CD14-positive monocyte (primary cell): ENCODE results near the gene GRM8. TPM values are rescaled to one million over a fixed set of nuclear protein-coding genes. Genes with fewer than 3 reads are reported as not detected.

ENCODE experiments used
- DNase-seq, 3 donors: peaks; one replicate each; pipeline ENCODE4 v3.0.0-alpha.2; 2011 to 2022
- H2AFZ ChIP-seq: 2 replicates; pipeline ENCODE4 v1.6.0; 2012; ENCODE audit warnings: mild to moderate bottlenecking, low read depth, low read length, inconsistent platforms; ENCODE audit not compliant: insufficient read depth, poor library complexity, severe bottlenecking
- H3K27ac ChIP-seq, 2 donors: 1 replicate in 1 of 2; 2 replicates in 1 of 2; pipeline ENCODE4 v1.5.1; 2012 to 2013; ENCODE audit warnings: low read length in 2 of 2, control low read depth in 1 of 2, inconsistent platforms in 1 of 2, low read depth in 1 of 2, mild to moderate bottlenecking in 1 of 2
- H3K27me3 ChIP-seq, 2 donors: one replicate each; pipeline versions ENCODE4 v1.6.0 to v1.6.1; 2011 to 2013; ENCODE audit warnings: low read length in 2 of 2; ENCODE audit not compliant: control insufficient read depth in 2 of 2, insufficient read depth in 2 of 2
- H3K36me3 ChIP-seq, 2 donors: replicated peaks in 1 of 2; 1 replicate in 1 of 2; 2 replicates in 1 of 2; pipeline versions ENCODE4 v1.5.1 to v1.6.1; 2012 to 2013; ENCODE audit warnings: low read length in 2 of 2, control low read depth in 1 of 2, inconsistent platforms in 1 of 2, mild to moderate bottlenecking in 1 of 2; ENCODE audit not compliant: insufficient read depth in 2 of 2, control insufficient read depth in 1 of 2
- H3K4me1 ChIP-seq, 2 donors: 1 replicate in 1 of 2; 2 replicates in 1 of 2; pipeline versions ENCODE4 v1.5.1 to v1.6.1; 2012 to 2013; ENCODE audit warnings: low read length in 2 of 2, control low read depth in 1 of 2, inconsistent platforms in 1 of 2, mild to moderate bottlenecking in 1 of 2, moderate library complexity in 1 of 2; ENCODE audit not compliant: insufficient read depth in 2 of 2, control insufficient read depth in 1 of 2
- H3K4me2 ChIP-seq: replicated peaks from 2 replicates; pipeline ENCODE3; 2012; ENCODE audit warnings: low read length, moderate library complexity, mild to moderate bottlenecking; ENCODE audit not compliant: poor library complexity, severe bottlenecking; ENCODE audit errors: extremely low read depth
- H3K4me3 ChIP-seq, 3 experiments: fragments of 200-600 bp in 1 of 3; sonication (generic) in 1 of 3; replicated peaks in 1 of 3; 1 replicate in 2 of 3; 2 replicates in 1 of 3; pipeline ENCODE4 v1.5.1; 2011 to 2013; ENCODE audit warnings: low read length in 3 of 3, mild to moderate bottlenecking in 3 of 3, control low read depth in 2 of 3, low read depth in 2 of 3, inconsistent platforms in 1 of 3, moderate library complexity in 1 of 3
- H3K79me2 ChIP-seq: 2 replicates; pipeline ENCODE4 v1.6.0; 2012; ENCODE audit warnings: mild to moderate bottlenecking, control low read depth, inconsistent platforms, low read length, moderate library complexity; ENCODE audit not compliant: insufficient read depth
- H3K9ac ChIP-seq: 2 replicates; pipeline ENCODE4 v1.6.0; 2017; ENCODE audit warnings: low read length, mild to moderate bottlenecking; ENCODE audit not compliant: insufficient read depth, poor library complexity, severe bottlenecking
- H3K9me3 ChIP-seq, 2 donors: replicated peaks in 1 of 2; 1 replicate in 1 of 2; 2 replicates in 1 of 2; pipeline versions ENCODE4 v1.5.1 to v1.6.1; 2012 to 2013; ENCODE audit warnings: low read length in 2 of 2, control low read depth in 1 of 2; ENCODE audit not compliant: control insufficient read depth in 1 of 2, insufficient read depth in 1 of 2
- H4K20me1 ChIP-seq: 2 replicates; pipeline ENCODE4 v1.6.0; 2012; ENCODE audit warnings: mild to moderate bottlenecking, low read length, control low read depth, moderate library complexity; ENCODE audit not compliant: insufficient read depth
- H3K27ac Mint-ChIP-seq, 7 donors: one replicate each; pipeline ENCODE4 v1.8.0; 2020; ENCODE audit warnings: mild to moderate bottlenecking in 7 of 7, mixed read lengths in 7 of 7, moderate library complexity in 6 of 7, inconsistent platforms in 2 of 7
- H3K27me3 Mint-ChIP-seq, 3 donors: one replicate each; pipeline ENCODE4 v1.8.0; 2021 to 2022; ENCODE audit warnings: low read depth in 3 of 3, mild to moderate bottlenecking in 3 of 3, mixed read lengths in 3 of 3, moderate library complexity in 3 of 3, inconsistent platforms in 1 of 3
- H3K36me3 Mint-ChIP-seq, 2 donors: one replicate each; pipeline ENCODE4 v1.8.0; 2020; ENCODE audit warnings: mixed read lengths in 2 of 2, inconsistent platforms in 1 of 2, mild to moderate bottlenecking in 1 of 2
- H3K4me1 Mint-ChIP-seq: one replicate; pipeline ENCODE4 v1.8.0; 2020; ENCODE audit warnings: mild to moderate bottlenecking, mixed read lengths
- H3K4me3 Mint-ChIP-seq, 2 donors: one replicate each; pipeline ENCODE4 v1.8.0; 2020; ENCODE audit warnings: mild to moderate bottlenecking in 2 of 2, mixed read lengths in 2 of 2, moderate library complexity in 1 of 2
- H3K9me3 Mint-ChIP-seq, 7 donors: one replicate each; pipeline ENCODE4 v1.8.0; 2020 to 2022; ENCODE audit warnings: mixed read lengths in 7 of 7, mild to moderate bottlenecking in 6 of 7, moderate library complexity in 6 of 7, inconsistent platforms in 2 of 7
- CTCF ChIP-seq: fragments of 200-600 bp; IDR thresholded peaks from one replicate; pipeline ENCODE4 v1.8.0; 2022; ENCODE audit warnings: antibody characterized with exemption, mild to moderate bottlenecking
- WGBS: methylation state at CpG from one replicate; pipeline ENCODE4 v1.1.5; 2013; ENCODE audit warnings: missing lambda C conversion rate; ENCODE audit not compliant: insufficient coverage; 5-methylcytosine and 5-hydroxymethylcytosine counted together
- intact Hi-C, 2 donors: fragments of 100-400 bp; cut with micrococcal nuclease; formaldehyde crosslinking; loops; one replicate each; pipeline versions ENCODE4 v1.15.0 to v1.15.1; 2023
- polyA plus RNA-seq, 3 donors: library from polyadenylated mRNA; depleted of rRNA in 1 of 3; unstranded in 2 of 3; stranded (reverse) in 1 of 3; fragments of 300-500 nt in 2 of 3; fragments of >200 nt in 1 of 3; fragmentation: Illumina TruSeq in 2 of 3; gene quantifications; 1 replicate in 2 of 3; 2 replicates in 1 of 3; pipeline ENCODE4 v1.2.3, GENCODE V29; 2012 to 2021

GRM8 gene
- polyA plus RNA-seq, 3 donors, result not detected

GRCh38 chr7:126791306-126791705, 461.4 kb downstream of the GRM8 start:
- no peak for DNase-seq
- intact Hi-C loops, result no loop called here
- H3K27ac ChIP-seq, result no peak overlapping the region
- no peaks in the 10 kb centered on the region for H3K4me1 ChIP-seq
- no peak overlapping the region for H3K9ac ChIP-seq
- H3K79me2 ChIP-seq, result no peaks in the 10 kb centered on the region
- no peaks in the 10 kb centered on the region for H3K9me3 ChIP-seq
- Mint-ChIP-seq H3K27ac (no peak overlapping the region), H3K36me3 (no peaks in the 10 kb centered on the region), H3K4me3 (no peak overlapping the region), H3K9me3 (no peaks in the 10 kb centered on the region), H3K4me1 (no peaks in the 10 kb centered on the region), H3K27me3 (no peaks in the 10 kb centered on the region)
- TF ChIP-seq CTCF, result no peak
- H3K4me2 ChIP-seq, result no peak overlapping the region
- no peak overlapping the region for H2AFZ ChIP-seq
- H3K36me3 ChIP-seq, result no peaks in the 10 kb centered on the region
- H3K4me3 ChIP-seq, result no peak overlapping the region
- no peaks in the 10 kb centered on the region for H3K27me3 ChIP-seq
- no peaks in the 10 kb centered on the region for H4K20me1 ChIP-seq

GRCh38 chr7:126790763-126791162, 462.0 kb downstream of the GRM8 start:
- 87% methylated on average over 3 of the region's 4 CpGs for WGBS
- no peaks in the 10 kb centered on the region for H3K9me3 ChIP-seq
- Mint-ChIP-seq H3K27ac (no peak overlapping the region), H3K36me3 (no peaks in the 10 kb centered on the region), H3K4me1 (no peaks in the 10 kb centered on the region), H3K27me3 (no peaks in the 10 kb centered on the region), H3K9me3 (no peaks in the 10 kb centered on the region), H3K4me3 (no peak overlapping the region)
- H2AFZ ChIP-seq, result no peak overlapping the region
- H3K4me1 ChIP-seq, result no peaks in the 10 kb centered on the region
- intact Hi-C loops, result no loop called here
- H3K4me2 ChIP-seq, result no peak overlapping the region
- H3K79me2 ChIP-seq, result no peaks in the 10 kb centered on the region
- no peak overlapping the region for H3K27ac ChIP-seq
- H3K4me3 ChIP-seq, result no peak overlapping the region
- TF ChIP-seq CTCF, result no peak
- no peak for DNase-seq
- H3K36me3 ChIP-seq, result no peaks in the 10 kb centered on the region
- no peaks in the 10 kb centered on the region for H4K20me1 ChIP-seq
- H3K9ac ChIP-seq, result no peak overlapping the region
- H3K27me3 ChIP-seq, result no peaks in the 10 kb centered on the region
